ENCODE results near the gene CENPB.

The CENPB gene

GRCh38 chr20:3751305-3751674 lies 35.2 kb downstream of the CENPB start:
- H3K18ac ChIP-seq (ENCODE audit: low read length) = no peak overlapping the region
- H3K79me2 ChIP-seq (ENCODE audit: control insufficient read depth, insufficient read depth, low read length, poor library complexity) = no peaks in the 10 kb centered on the region
- H2BK12ac ChIP-seq (ENCODE audit: low read length) = no peak overlapping the region
- no peak for DNase-seq
- H2BK120ac ChIP-seq (ENCODE audit: insufficient read depth, low read length, poor library complexity) = no peak overlapping the region
- H4K12ac ChIP-seq (ENCODE audit: low read depth, low read length) = no peak overlapping the region
- peaks cover 36% of the 10 kb centered on the region for H3K27me3 ChIP-seq (ENCODE audit: insufficient read depth, low read length)
- H3K9ac ChIP-seq (ENCODE audit: low read length) = no peak overlapping the region
- no peak overlapping the region for H4K91ac ChIP-seq (ENCODE audit: low read depth, low read length)
- no peak overlapping the region for H2AK5ac ChIP-seq (ENCODE audit: low read length)
- no peak overlapping the region for H2AFZ ChIP-seq (ENCODE audit: insufficient read depth, low read length, poor library complexity)
- H3K4me2 ChIP-seq (ENCODE audit: low read length) = peak overlapping the region; percentile 60
- H3K79me1 ChIP-seq (ENCODE audit: low read length) = no peaks in the 10 kb centered on the region
- H3K9me3 ChIP-seq (ENCODE audit: insufficient read depth, low read depth, low read length) = peaks cover 8% of the 10 kb centered on the region
- H3K27ac ChIP-seq (ENCODE audit: low read depth, low read length) = no peak overlapping the region
- H3K4me3 ChIP-seq (ENCODE audit: low read depth, low read length) = no peak overlapping the region
- no peak overlapping the region for H3K4ac ChIP-seq (ENCODE audit: low read depth, low read length)
- H4K8ac ChIP-seq (ENCODE audit: low read depth, low read length) = no peak overlapping the region
- no peak overlapping the region for H2BK5ac ChIP-seq (ENCODE audit: low read depth, low read length, poor library complexity)
- no CpG with 5 or more reads among the region's 31 CpGs for WGBS (ENCODE audit: extremely low coverage, insufficient coverage, insufficient read length)
- H3K23ac ChIP-seq (ENCODE audit: low read length) = no peak overlapping the region
- no peak overlapping the region for H3K14ac ChIP-seq (ENCODE audit: low read length)
- H3K4me1 ChIP-seq (ENCODE audit: control insufficient read depth in 1 of 2, insufficient read depth in 2 of 2, low read length in 2 of 2) = peaks cover 3 to 5% of the 10 kb centered on the region in 2 experiments
- H3K36me3 ChIP-seq (ENCODE audit: control insufficient read depth in 1 of 2, insufficient read depth in 2 of 2, low read length in 2 of 2) = no peaks in the 10 kb centered on the region

GRCh38 chr20:3749689-3750531 lies 36.6 kb downstream of the CENPB start:
- Histone ChIP-seq H3K9ac (ENCODE audit: low read length) (no peak overlapping the region), H3K18ac (ENCODE audit: low read length) (no peak overlapping the region), H2BK5ac (ENCODE audit: low read depth, low read length, poor library complexity) (no peak overlapping the region), H3K4ac (ENCODE audit: low read depth, low read length) (no peak overlapping the region), H3K27me3 (ENCODE audit: insufficient read depth, low read length) (peaks cover 36% of the 10 kb centered on the region), H4K12ac (ENCODE audit: low read depth, low read length) (no peak overlapping the region), H2AK5ac (ENCODE audit: low read length) (no peak overlapping the region), H3K9me3 (ENCODE audit: insufficient read depth, low read depth, low read length) (peaks cover 11% of the 10 kb centered on the region), H4K8ac (ENCODE audit: low read depth, low read length) (no peak overlapping the region), H3K4me1 (ENCODE audit: control insufficient read depth in 1 of 2, insufficient read depth in 2 of 2, low read length in 2 of 2) (peaks cover 3 to 5% of the 10 kb centered on the region in 2 experiments), H2BK120ac (ENCODE audit: insufficient read depth, low read length, poor library complexity) (no peak overlapping the region), H3K4me3 (ENCODE audit: low read depth, low read length) (no peak overlapping the region), H3K4me2 (ENCODE audit: low read length) (peak overlapping the region; percentile 13), H3K79me2 (ENCODE audit: control insufficient read depth, insufficient read depth, low read length, poor library complexity) (no peaks in the 10 kb centered on the region), H2BK12ac (ENCODE audit: low read length) (no peak overlapping the region), H3K27ac (ENCODE audit: low read depth, low read length) (no peak overlapping the region), H3K23ac (ENCODE audit: low read length) (no peak overlapping the region), H3K14ac (ENCODE audit: low read length) (no peak overlapping the region), H4K91ac (ENCODE audit: low read depth, low read length) (no peak overlapping the region), H3K36me3 (ENCODE audit: control insufficient read depth in 1 of 2, insufficient read depth in 2 of 2, low read length in 2 of 2) (no peaks in the 10 kb centered on the region), H3K79me1 (ENCODE audit: low read length) (no peaks in the 10 kb centered on the region), H2AFZ (ENCODE audit: insufficient read depth, low read length, poor library complexity) (peak overlapping the region; percentile 37)
- peak in 1 of 2 donors; percentile 41 for DNase-seq
- WGBS (ENCODE audit: extremely low coverage, insufficient coverage, insufficient read length) = no CpG with 5 or more reads among the region's 72 CpGs

GRCh38 chr20:3749087-3749688 lies 37.4 kb downstream of the CENPB start:
- Histone ChIP-seq H3K14ac (ENCODE audit: low read length) (no peak overlapping the region), H3K79me1 (ENCODE audit: low read length) (no peaks in the 10 kb centered on the region), H3K27ac (ENCODE audit: low read depth, low read length) (no peak overlapping the region), H2BK5ac (ENCODE audit: low read depth, low read length, poor library complexity) (no peak overlapping the region), H3K36me3 (ENCODE audit: control insufficient read depth in 1 of 2, insufficient read depth in 2 of 2, low read length in 2 of 2) (no peaks in the 10 kb centered on the region), H4K12ac (ENCODE audit: low read depth, low read length) (no peak overlapping the region), H2AK5ac (ENCODE audit: low read length) (no peak overlapping the region), H2BK12ac (ENCODE audit: low read length) (no peak overlapping the region), H3K79me2 (ENCODE audit: control insufficient read depth, insufficient read depth, low read length, poor library complexity) (no peaks in the 10 kb centered on the region), H3K27me3 (ENCODE audit: insufficient read depth, low read length) (peaks cover 36% of the 10 kb centered on the region), H3K4me3 (ENCODE audit: low read depth, low read length) (peak overlapping the region; percentile 35), H3K4me2 (ENCODE audit: low read length) (peak overlapping the region; percentile 12), H4K91ac (ENCODE audit: low read depth, low read length) (no peak overlapping the region), H4K8ac (ENCODE audit: low read depth, low read length) (no peak overlapping the region), H2AFZ (ENCODE audit: insufficient read depth, low read length, poor library complexity) (peak overlapping the region; percentile 37), H3K9me3 (ENCODE audit: insufficient read depth, low read depth, low read length) (peaks cover 13% of the 10 kb centered on the region), H3K4me1 (ENCODE audit: control insufficient read depth in 1 of 2, insufficient read depth in 2 of 2, low read length in 2 of 2) (peaks cover 3 to 8% of the 10 kb centered on the region in 2 experiments), H3K18ac (ENCODE audit: low read length) (no peak overlapping the region), H3K23ac (ENCODE audit: low read length) (no peak overlapping the region), H2BK120ac (ENCODE audit: insufficient read depth, low read length, poor library complexity) (no peak overlapping the region), H3K4ac (ENCODE audit: low read depth, low read length) (no peak overlapping the region), H3K9ac (ENCODE audit: low read length) (no peak overlapping the region)
- WGBS (ENCODE audit: extremely low coverage, insufficient coverage, insufficient read length) = no CpG with 5 or more reads among the region's 24 CpGs
- DNase-seq = no peak

GRCh38 chr20:3748073-3748472 lies 38.5 kb downstream of the CENPB start:
- Histone ChIP-seq H3K36me3 (ENCODE audit: control insufficient read depth in 1 of 2, insufficient read depth in 2 of 2, low read length in 2 of 2) (no peaks in the 10 kb centered on the region), H3K23ac (ENCODE audit: low read length) (no peak overlapping the region), H2BK5ac (ENCODE audit: low read depth, low read length, poor library complexity) (no peak overlapping the region), H2BK12ac (ENCODE audit: low read length) (no peak overlapping the region), H4K12ac (ENCODE audit: low read depth, low read length) (no peak overlapping the region), H3K9me3 (ENCODE audit: insufficient read depth, low read depth, low read length) (peaks cover 14% of the 10 kb centered on the region), H3K27me3 (ENCODE audit: insufficient read depth, low read length) (peaks cover 36% of the 10 kb centered on the region), H3K4me2 (ENCODE audit: low read length) (no peak overlapping the region), H3K14ac (ENCODE audit: low read length) (no peak overlapping the region), H4K8ac (ENCODE audit: low read depth, low read length) (no peak overlapping the region), H4K91ac (ENCODE audit: low read depth, low read length) (no peak overlapping the region), H3K79me2 (ENCODE audit: control insufficient read depth, insufficient read depth, low read length, poor library complexity) (no peaks in the 10 kb centered on the region), H2AFZ (ENCODE audit: insufficient read depth, low read length, poor library complexity) (no peak overlapping the region), H3K4me3 (ENCODE audit: low read depth, low read length) (no peak overlapping the region), H3K79me1 (ENCODE audit: low read length) (no peaks in the 10 kb centered on the region), H2AK5ac (ENCODE audit: low read length) (no peak overlapping the region), H2BK120ac (ENCODE audit: insufficient read depth, low read length, poor library complexity) (no peak overlapping the region), H3K18ac (ENCODE audit: low read length) (no peak overlapping the region), H3K4ac (ENCODE audit: low read depth, low read length) (no peak overlapping the region), H3K9ac (ENCODE audit: low read length) (no peak overlapping the region), H3K4me1 (ENCODE audit: control insufficient read depth in 1 of 2, insufficient read depth in 2 of 2, low read length in 2 of 2) (peaks cover 3 to 8% of the 10 kb centered on the region in 2 experiments), H3K27ac (ENCODE audit: low read depth, low read length) (no peak overlapping the region)
- DNase-seq = no peak
- no CpG with 5 or more reads among the region's 16 CpGs for WGBS (ENCODE audit: extremely low coverage, insufficient coverage, insufficient read length)

Data from trophoblast cell (in vitro differentiated cells and primary cell).